ENCODE results near the gene LRRC10B.

LRRC10B gene

DNA sequence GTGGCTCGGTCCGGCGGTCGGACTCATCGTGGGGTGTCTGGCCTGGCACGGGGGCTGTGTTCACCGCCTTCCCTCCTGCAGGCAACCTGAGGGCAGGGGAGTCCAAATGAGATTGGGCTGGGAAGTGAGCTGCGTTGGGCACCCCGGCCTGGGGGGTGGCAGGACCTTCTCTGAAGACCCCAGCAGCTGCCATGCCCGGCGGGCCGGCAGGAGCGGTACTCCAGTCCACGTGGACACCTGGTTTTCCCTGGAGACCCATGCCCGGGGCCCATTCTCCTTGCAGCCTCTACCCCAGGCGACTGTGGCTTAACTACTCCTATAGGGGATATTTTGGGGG, 24.5 kb downstream of the LRRC10B start:
- DNase-seq = no peak

DNA sequence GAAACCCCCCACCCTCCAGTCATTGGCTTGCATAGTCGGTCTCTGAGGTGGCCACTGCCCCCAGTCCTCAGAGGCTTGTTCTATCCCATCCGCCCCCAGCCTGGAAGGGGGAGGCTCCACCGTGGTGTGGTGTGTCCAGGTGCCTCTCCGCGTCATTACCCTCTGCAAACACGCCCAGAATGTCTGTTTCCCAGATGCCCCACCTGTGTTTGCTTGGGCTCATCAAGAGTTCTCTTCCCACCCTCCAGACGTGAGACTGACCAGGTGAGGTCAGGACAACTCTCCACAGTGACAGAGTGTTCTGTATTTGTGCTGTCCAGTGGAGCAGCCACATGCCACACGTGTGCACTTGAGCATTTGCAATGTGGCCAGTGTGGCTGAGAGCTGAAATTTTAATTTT, 24.9 kb downstream of the LRRC10B start:
- DNase-seq = no peak

DNA sequence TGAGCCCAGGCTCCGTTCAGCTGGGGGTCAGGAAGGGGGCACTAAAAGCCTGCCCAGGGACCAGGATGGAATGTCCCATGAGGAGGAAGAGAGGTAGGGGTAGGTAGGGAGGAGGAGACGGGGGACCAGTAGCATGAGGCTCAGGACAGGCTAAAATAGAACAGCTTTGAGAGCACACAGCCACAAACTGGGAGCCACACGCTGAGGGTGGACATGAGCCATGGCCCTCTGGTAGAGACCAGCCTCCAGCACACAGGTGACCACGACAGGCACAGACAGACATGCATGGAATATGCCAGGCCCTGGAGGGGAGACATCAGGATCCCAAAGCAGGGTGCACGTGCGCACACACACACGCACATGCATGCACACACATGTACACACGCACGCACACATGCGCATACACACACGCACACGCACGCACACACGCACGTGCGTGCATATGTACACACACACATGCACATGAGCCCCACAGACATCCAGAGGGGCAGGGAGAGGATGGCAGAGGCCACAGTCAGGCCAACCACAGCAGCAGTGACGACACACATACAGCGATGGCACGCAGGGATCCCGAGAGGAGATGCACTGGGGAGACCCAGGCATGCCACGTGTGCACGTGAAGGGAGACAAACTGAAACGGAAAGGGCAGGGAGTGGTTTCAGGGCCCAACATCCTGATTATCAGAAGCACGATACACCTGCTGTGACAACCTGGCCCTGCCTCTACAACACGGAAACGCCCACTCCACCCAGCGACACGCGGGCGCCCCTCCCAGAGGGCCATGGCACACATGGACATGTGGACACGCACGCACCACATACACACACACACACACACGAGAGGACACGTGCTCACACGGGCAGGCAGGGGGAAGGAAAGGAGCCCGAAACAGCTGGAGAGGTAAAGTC, 25.7 kb downstream of the LRRC10B start:
- DNase-seq = no peak

DNA sequence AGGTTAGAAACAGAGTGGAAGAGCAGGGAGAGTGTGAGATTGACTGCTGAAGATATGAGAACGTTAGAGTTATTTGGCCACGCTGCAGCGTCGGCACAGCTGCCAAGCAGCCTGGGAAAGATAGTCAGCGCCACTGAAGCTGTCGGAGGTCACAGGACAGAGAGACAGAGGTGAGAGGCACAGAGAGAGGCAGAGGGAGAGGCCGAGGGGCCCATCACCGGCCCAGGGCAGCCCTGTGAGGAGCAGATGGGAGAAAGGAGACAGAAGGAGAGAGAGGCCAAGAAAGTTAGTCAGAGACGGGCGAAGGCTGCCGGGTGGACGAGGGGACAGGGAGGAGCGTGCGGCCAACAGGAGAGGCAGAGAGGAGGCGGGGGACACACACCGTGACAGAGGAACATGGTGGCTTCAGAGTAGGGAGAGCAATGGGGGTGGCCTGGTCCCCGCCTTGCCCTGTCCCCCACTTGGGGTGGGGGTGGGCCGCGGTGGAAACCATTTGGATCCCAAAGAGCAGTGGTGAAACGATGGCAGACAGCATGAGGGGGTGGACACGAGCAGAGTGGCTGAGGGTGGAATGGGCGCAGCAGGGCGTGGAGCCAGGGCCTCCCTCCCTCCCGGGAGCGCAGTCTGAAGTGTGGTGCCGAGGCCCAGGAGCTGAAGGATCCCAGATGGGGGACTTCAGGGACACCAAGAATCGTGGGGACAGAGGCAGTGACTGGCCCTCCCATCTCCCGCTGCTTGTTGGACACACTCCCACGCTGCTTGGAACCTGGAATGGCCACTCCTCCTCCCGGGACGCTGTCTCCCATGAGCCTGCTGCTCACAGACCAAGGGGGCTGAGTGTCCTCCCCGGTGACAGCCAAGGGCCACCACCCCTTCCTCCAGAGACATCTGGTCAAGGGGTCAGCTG, 26.6 kb downstream of the LRRC10B start:
- DNase-seq = no peak

DNA sequence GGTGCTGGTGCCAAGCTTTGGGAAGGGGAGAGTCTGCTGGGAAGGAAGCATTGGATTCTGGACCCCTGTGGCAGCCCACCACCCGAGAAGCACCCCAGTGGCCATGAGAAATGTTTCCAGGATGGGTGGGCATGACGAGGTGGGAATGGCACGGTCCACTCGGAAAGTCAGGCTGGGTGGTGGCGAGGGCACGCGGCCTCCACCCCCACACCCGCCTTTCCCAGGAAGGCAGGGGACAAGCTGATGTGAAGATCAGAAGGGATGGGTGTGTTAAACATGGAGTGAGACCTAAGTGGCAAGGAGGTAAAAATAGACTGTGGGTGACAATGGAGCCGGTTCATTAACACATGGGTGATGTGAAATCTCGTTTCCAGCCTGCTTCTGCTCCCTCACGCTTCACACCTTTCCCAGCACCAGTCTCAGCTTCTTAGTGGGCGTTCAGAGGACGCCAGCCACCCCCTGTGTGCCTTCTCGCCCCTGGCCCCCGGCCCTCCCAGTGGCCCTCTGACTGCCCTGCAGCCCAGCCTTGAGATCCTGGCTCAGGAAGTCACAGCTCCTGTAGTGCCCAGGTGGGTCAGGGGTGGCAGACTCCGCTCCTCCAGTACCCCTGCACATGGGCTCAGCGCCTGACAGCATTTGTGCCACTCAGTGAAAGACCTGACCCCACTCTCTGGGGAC, 27.6 kb downstream of the LRRC10B start:
- DNase-seq = no peak

DNA sequence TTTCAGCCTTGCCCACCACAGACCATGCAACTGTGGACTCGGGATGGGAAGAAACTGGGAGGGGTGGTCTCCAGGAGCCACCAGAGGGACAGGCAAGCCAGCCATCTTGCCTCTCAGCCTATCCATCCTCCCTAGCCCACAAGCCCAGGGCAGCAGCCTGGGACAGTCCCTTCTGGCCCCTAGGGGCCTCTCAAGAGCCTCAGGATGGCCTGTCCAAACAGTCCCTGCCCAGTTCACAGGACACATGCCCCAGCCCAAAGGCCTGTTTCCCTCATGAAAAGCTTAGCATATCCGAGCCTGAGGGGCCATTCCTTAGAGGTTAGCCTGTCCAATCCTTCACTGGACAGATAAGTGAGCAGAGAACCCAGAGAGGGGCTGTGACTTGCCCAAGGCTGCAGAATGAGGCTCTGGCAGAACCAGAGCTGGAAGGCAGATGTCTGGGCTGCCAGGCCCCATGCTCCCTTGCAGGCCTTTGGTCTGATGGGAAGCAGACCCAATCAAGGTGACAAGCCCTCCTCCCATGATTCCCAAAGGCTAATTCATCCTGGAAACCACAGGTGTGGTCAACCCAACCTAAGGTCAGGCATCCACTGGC, 28.2 kb downstream of the LRRC10B start:
- no peak for DNase-seq

- DNase-seq = no peak
Observed at GRCh38 chr11:61537326-61537725, 28.8 kb downstream of the LRRC10B start.

- DNase-seq = no peak
Observed at GRCh38 chr11:61538636-61538961, 30.1 kb downstream of the LRRC10B start.

- no peak for DNase-seq
Observed at GRCh38 chr11:61539006-61539405, 30.5 kb downstream of the LRRC10B start.

GRCh38 chr11:61539831-61540357, 31.3 kb downstream of the LRRC10B start:
- DNase-seq = no peak

GRCh38 chr11:61540528-61540927, 32.0 kb downstream of the LRRC10B start:
- DNase-seq = no peak

DNA sequence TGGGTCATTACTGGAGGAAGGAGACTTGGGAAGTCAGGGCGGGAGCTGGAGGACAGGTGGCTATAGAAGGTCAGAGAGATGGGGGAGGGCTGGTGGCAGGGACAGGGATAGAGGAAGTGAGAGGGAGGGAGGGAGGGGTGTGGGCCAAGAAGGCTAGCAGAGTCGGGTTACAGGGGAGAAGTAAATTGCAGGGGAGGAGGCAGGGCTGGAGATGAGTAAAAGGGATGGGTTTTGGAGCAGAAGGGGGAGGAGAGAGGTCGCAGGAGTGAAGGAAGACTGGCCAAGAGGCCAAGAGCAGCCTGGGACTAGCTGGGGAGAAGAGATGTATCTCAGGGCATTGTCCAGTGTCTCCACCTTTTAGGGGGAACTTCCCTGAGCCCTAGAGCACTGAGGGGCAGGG, 33.0 kb downstream of the LRRC10B start:
- peak; percentile 59 for DNase-seq

DNA sequence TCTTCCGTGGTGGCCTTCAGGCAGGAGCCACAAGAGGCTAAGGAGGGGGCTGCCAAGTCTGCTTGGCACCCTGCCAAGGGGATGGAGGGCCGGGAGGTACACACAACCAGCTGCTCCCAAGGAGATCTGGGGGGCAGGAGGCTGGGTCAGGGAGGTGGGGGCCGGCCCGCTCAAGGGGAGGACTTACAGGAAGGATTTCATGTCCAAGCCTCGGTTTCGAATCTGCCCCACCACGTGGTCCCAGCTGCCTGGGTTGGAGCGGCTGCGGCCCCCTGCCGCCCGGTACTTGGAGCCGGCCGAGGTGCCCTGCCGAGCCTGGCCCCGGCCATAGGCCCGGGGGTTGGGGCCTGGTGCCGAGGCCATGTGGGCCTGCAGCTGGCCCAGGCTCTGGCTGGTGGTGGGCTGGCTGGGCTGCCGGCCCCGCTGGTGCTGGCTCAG, 33.5 kb downstream of the LRRC10B start:
- peak; percentile 65 for DNase-seq

DNA sequence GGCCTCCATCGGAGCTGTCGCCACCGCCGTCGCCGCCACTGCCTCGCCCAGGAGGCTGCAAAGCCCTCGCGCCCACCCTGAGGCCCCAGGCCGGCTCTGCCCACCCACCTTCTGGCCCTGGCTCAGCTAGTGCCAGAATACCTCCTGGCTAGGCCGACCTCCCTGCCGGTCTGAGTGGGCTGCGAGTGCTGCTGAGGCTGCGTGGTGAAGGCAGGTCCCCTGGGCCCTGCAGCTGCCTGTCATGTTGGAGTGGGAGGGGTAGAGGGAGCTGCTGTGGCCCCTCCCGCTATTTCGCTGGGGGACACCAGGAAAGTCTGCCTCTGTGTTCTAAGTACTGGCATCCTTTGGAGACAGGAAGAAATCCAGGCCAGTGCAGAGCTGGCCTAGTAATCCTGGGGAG, 34.2 kb downstream of the LRRC10B start:
- DNase-seq = no peak

GRCh38 chr11:61543606-61544306, 35.2 kb downstream of the LRRC10B start:
- DNase-seq = no peak

DNA sequence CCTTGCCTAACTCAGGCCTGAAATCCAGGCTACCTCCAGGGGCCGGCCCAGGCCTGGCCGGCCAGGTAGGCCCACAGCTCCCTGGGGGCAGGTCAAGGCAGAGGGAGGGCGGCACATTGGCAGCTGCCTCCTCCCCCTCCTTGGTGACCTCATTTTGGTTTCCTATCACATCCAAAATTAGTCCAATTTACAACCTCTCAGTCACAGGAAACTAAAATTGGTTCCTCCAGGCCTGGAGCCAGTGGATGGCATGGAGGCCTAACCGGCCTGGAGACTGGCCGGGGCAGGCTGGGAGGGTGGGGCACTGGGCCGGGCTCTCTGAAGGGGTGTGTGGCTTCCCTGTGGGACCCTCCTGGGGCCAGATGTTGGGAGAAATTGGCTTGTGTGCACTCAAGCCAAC, 35.9 kb downstream of the LRRC10B start:
- no peak for DNase-seq

GRCh38 chr11:61545341-61545740, 36.8 kb downstream of the LRRC10B start:
- DNase-seq = no peak

DNA sequence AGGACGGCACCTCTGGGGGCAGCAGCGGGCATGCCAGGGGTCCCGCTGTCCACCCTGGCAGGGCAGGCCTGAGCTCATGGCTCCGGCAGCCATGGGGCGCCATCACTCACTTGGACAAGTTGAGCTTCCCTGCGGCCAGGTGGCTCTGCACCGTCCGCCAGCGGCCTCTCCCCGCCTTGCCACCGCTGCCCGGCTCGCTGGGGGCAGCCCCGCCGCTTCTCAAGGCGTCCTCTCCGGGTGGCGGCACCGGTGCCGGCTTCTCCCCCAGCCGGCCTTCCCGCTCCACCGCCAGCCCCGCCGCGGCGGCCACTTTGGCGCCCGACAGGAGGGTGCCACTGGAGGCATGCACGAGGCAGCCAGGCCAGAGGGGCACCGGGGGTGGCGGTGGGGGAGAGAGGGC, 37.4 kb downstream of the LRRC10B start:
- no peak for DNase-seq

- DNase-seq = no peak
Observed at GRCh38 chr11:61546663-61547062, 38.1 kb downstream of the LRRC10B start.

DNA sequence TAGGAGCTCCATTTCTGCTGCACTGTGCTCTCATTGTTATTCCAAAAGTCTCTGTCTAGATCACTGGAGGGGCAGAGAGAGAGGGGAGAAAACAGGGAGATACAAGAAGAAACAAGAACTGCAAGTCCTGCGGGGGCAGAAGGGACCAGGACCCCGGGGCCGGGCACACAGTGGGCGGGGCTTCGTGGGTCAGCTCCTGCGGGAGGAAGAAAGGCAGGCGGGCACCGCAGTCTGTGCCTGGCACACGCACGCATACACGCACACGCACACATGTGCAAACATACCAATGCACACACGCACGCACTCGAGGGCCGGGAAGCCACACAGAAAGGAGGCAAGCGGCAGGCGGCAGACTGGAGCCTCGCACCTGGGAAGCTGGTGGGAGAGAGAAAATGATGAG, 38.7 kb downstream of the LRRC10B start:
- no peak for DNase-seq

- no peak for DNase-seq
Observed at GRCh38 chr11:61549177-61549576, 40.6 kb downstream of the LRRC10B start.
